ENCODE data around the gene RBFOX2.

Gene RBFOX2

GRCh38 chr22:35870517-35871293 lies 157.9 kb downstream of the RBFOX2 start:
- TF ChIP-seq CREB1 (IDR thresholded peaks at IDR 0.05; ENCODE audit: low read depth), result no peak
- TF ChIP-seq USF1 (IDR thresholded peaks at IDR 0.05), result no peak
- no peak for TF ChIP-seq MAX (IDR thresholded peaks at IDR 0.05)
- no peak for TF ChIP-seq YY1 (IDR thresholded peaks at IDR 0.05; ENCODE audit: low read depth)
- TF ChIP-seq CEBPB (IDR thresholded peaks at IDR 0.05), result no peak
- TF ChIP-seq TEAD4 (IDR thresholded peaks at IDR 0.05), result no peak
- TF ChIP-seq NFIC (IDR thresholded peaks at IDR 0.05), result no peak
- no peak for TF ChIP-seq TAF1 (IDR thresholded peaks at IDR 0.05; ENCODE audit: low read depth)
- no peak for TF ChIP-seq TCF12 (IDR thresholded peaks at IDR 0.05; ENCODE audit: low read depth)
- no peak for TF ChIP-seq EP300 (IDR thresholded peaks at IDR 0.05; ENCODE audit: borderline replicate concordance)
- TF ChIP-seq REST (IDR thresholded peaks at IDR 0.05; ENCODE audit: low read depth), result no peak
- no peak for TF ChIP-seq RAD21 (IDR thresholded peaks at IDR 0.05; ENCODE audit: low read depth)
- no peak for TF ChIP-seq EGR1 (IDR thresholded peaks at IDR 0.05)
- TF ChIP-seq ZBTB7A (IDR thresholded peaks at IDR 0.05; ENCODE audit: low read depth), result no peak
- no peak for TF ChIP-seq FOXM1 (IDR thresholded peaks at IDR 0.05; ENCODE audit: borderline replicate concordance, low read depth)

- TF ChIP-seq ZBTB7A (IDR thresholded peaks at IDR 0.05; ENCODE audit: low read depth), result no peak
- no peak for TF ChIP-seq RAD21 (IDR thresholded peaks at IDR 0.05; ENCODE audit: low read depth)
- TF ChIP-seq USF1 (IDR thresholded peaks at IDR 0.05), result no peak
- no peak for TF ChIP-seq TEAD4 (IDR thresholded peaks at IDR 0.05)
- no peak for TF ChIP-seq FOXM1 (IDR thresholded peaks at IDR 0.05; ENCODE audit: borderline replicate concordance, low read depth)
- TF ChIP-seq REST (IDR thresholded peaks at IDR 0.05; ENCODE audit: low read depth), result no peak
- no peak for TF ChIP-seq CREB1 (IDR thresholded peaks at IDR 0.05; ENCODE audit: low read depth)
- TF ChIP-seq EP300 (IDR thresholded peaks at IDR 0.05; ENCODE audit: borderline replicate concordance), result no peak
- TF ChIP-seq EGR1 (IDR thresholded peaks at IDR 0.05), result no peak
- no peak for TF ChIP-seq TAF1 (IDR thresholded peaks at IDR 0.05; ENCODE audit: low read depth)
- no peak for TF ChIP-seq MAX (IDR thresholded peaks at IDR 0.05)
- TF ChIP-seq CEBPB (IDR thresholded peaks at IDR 0.05), result no peak
- no peak for TF ChIP-seq YY1 (IDR thresholded peaks at IDR 0.05; ENCODE audit: low read depth)
- no peak for TF ChIP-seq TCF12 (IDR thresholded peaks at IDR 0.05; ENCODE audit: low read depth)
- TF ChIP-seq NFIC (IDR thresholded peaks at IDR 0.05), result no peak
Measured at GRCh38 chr22:35868938-35869337, 159.7 kb downstream of the RBFOX2 start.

- TF ChIP-seq RAD21 (IDR thresholded peaks at IDR 0.05; ENCODE audit: low read depth) (no peak), YY1 (IDR thresholded peaks at IDR 0.05; ENCODE audit: low read depth) (no peak), FOXM1 (IDR thresholded peaks at IDR 0.05; ENCODE audit: borderline replicate concordance, low read depth) (no peak), TCF12 (IDR thresholded peaks at IDR 0.05; ENCODE audit: low read depth) (no peak), MAX (IDR thresholded peaks at IDR 0.05) (no peak), TEAD4 (IDR thresholded peaks at IDR 0.05) (no peak), CEBPB (IDR thresholded peaks at IDR 0.05) (no peak), EGR1 (IDR thresholded peaks at IDR 0.05) (no peak), ZBTB7A (IDR thresholded peaks at IDR 0.05; ENCODE audit: low read depth) (no peak), USF1 (IDR thresholded peaks at IDR 0.05) (no peak), EP300 (IDR thresholded peaks at IDR 0.05; ENCODE audit: borderline replicate concordance) (no peak), TAF1 (IDR thresholded peaks at IDR 0.05; ENCODE audit: low read depth) (no peak), CREB1 (IDR thresholded peaks at IDR 0.05; ENCODE audit: low read depth) (no peak), REST (IDR thresholded peaks at IDR 0.05; ENCODE audit: low read depth) (no peak)
Measured at GRCh38 chr22:35866651-35867050, 162.0 kb downstream of the RBFOX2 start.

All from Ishikawa (cell line).